NCI-H2107 treated with DMSO at 0.1 percent for 48 hours (cell line): ENCODE data around the gene SLC44A1.
A peak's percentile ranks its signal among the peaks of the same experiment; 100 is the strongest.

Source experiments
- DNase-seq: peaks from one replicate; lab custom pipeline; 2025; ENCODE audit not compliant: unreplicated experiment; lab: John Stamatoyannopoulos, UW

The SLC44A1 gene

DNA sequence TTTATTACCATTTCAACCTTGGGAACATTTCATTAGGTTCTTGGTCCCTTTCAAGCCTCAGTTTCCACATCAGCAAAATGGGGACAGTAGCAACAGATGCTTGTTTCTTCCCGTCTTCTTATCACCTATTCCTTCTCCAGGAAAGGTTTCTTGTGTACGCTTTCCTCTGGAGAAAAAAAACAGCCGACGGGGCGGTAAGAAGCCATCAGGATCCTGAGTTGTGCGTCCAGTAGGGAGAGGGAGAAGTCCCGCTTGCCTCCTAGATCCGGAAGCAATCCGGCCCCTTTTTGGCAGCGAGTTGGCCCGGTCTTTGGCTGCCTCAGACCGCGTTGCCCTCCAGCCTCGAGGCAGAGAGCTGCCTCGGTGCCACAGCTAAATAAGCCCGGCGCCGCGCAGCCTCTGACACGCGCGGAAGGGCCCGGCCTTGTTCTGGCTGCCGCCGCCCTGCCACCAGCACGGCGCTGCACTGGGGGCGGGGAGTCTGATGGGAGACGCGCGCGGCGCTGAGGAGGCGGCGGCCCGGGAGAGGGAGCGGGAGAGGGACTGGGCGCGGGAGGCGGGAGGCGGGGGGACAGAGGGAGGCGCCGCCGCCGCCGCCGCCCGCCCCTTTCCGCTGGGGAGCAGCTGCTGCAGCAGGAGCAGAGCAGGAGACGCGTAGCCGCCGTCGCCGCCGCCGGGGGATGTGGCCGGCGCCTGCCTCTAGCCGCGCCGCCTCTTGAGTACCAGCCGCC is at the start of gene SLC44A1:
TSS of gene SLC44A1 (plus strand) at position 649 of the 731 bp plus-strand sequence. CDS start 218 bp downstream, outside the sequence.
- DNase-seq = peak; percentile 77

DNA sequence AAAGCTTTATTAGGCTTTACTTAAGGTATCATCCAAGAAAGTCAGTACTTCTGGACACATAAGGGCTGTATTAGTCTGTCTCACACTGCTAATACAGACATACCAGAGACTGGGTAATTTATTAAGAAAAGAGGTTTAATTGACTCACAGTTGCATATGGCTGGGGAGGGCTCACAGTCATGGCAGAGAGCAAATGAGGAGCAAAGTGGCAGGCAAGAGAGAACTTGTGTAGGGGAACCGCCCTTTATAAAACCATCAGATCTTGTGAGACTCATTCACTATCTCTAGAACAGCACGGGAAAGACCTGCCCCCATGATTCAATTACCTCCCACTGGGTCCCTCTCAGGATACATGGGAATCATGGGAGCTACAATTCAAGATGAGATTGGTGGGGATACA is 49.2 kb upstream of the SLC44A1 start:
- DNase-seq = no peak

DNA sequence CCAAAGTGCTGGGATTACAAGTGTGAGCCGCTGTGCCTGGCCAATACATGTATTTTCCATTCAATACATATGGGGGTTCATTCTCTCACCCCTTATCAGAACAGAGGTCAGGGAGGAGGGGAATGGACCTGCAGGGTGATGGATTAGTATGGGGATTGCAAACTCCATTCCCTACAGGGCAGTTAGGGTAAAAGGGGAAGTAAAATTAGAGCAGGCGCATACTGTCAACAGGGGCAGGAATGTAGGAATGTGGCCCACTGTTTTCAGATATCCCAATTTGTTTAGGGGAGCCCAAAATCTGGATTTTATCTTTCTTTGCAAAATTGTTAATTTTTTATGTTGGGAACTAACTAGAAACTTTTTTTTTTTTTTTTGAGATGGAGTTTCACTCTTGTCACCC is 46.4 kb upstream of the SLC44A1 start:
- no peak for DNase-seq

DNA sequence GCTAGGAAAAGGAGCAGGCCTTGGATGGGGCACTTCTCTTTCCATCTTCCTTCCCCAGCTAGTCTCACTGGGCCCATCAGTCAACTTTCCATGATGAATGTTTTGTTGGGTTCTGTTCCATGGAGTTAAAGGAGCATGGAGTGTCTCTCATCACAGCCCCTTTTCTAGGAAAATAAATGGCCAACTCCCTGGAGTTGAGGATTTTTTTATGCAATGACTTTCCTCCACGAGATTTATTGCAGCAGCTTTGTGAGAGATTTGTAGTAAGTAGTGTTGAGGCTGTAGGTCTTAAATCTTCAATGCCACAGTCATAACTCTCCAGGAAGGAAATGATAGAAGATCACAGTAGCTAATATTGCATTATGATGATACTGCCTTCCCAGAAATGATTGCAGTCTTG is 45.6 kb upstream of the SLC44A1 start:
- DNase-seq = no peak

DNA sequence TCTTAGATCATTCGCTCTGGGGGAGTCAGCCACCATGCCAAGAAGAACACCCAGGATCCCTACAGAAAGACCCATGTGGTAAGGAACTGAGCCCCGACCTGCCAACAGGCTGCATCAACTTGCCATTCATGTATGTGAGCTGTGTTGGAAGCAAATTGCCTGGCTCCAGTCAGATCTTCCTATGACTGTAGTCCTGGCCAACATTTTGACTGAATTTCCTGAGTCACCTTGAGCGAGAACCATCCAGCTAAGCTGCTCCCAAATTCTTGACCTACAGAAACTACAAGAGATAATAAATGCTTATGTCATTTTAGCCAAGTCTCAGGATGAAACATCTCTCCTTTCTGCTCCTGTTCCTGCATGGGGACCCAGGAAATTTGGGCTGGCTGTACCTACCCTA is 40.0 kb upstream of the SLC44A1 start:
- DNase-seq = no peak

DNA sequence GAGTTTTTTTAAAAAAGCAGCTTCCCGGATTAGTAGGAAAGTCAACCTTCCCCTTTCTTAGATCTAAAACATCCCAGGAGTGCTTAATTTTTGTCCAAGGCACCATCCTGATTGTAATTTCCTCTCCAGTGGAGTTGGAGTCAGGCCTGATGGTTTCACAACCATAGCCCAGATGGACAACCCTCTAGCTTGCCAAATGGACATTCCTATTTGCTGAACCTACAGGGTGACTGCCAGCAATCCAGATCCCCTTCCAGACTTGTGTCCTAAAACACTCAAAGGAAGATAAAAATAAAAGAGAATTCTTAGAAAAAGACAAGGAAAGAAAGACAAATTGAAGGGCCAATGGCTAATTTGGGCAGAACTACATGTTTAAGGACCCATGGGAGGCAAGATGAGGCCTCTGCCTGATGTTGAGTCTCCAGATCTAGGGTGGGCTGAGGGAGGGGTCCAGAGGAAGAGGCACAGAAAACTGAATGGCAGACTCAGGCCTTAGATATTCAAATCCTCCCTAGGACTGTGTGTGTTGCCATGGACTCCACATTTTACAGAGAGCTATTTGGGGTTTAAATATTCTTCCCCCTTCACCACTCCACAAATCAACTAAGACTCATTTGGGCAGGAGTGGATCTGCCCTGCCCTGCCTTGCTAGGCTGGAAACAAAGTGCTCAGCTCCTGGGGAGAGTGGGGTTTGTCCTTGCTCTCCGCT is 38.5 kb upstream of the SLC44A1 start:
- DNase-seq = no peak

DNA sequence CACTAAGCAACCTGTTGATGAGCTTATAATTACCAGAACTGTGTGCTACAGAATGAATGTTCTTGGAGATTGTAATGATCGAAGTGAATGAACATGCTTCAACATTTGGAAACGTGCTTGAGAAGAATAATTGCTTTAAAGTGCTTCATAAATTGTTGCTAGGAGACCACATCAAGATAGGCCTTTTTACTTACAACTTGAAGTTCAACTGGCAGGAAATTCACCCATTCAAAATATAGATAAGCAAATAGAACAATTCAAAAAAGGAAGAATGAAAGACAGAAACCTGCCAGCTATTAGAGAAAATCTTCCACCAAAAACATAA is 38.0 kb upstream of the SLC44A1 start:
- peak; percentile 10 for DNase-seq

DNA sequence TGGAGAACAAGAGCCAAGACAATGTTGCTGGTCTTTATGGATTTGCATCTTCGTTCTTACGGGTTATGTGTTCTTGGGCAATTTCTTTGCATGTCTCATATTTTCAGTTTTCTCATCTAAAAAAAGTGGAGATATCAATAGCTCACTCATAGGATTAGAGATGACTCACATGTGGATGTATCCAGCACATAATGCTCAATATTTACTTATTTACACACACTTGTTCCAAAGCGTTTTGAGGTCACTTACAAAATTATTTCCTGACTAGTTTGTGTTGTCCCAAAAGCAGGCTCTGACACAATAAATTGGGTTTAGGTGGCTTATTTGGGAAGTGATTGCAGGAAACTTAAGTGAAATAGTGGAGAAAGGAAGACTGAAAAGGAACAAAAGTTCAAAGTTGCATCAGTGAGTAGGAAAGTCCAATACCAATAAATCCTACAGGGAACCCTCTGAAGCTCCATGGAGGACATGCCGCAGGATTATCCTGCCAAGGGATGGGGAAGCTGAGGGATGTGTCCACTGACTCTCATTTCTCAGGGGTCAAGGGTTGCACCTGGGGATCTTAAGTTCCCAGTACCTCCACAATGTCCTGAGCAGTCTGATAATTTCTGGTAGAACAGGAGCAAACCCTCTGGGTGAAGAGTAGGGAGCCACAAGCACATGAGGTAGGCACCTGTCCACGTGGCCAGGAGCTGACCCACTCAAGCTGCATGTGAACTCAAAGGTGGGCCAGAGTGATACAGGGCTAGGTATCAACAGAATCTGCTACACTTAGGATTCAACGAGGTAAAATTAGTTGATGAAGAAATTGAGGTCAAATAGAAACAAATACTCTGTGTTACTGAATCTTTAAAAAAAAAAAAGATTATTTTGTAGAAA is 37.4 kb upstream of the SLC44A1 start:
- DNase-seq = no peak

DNA sequence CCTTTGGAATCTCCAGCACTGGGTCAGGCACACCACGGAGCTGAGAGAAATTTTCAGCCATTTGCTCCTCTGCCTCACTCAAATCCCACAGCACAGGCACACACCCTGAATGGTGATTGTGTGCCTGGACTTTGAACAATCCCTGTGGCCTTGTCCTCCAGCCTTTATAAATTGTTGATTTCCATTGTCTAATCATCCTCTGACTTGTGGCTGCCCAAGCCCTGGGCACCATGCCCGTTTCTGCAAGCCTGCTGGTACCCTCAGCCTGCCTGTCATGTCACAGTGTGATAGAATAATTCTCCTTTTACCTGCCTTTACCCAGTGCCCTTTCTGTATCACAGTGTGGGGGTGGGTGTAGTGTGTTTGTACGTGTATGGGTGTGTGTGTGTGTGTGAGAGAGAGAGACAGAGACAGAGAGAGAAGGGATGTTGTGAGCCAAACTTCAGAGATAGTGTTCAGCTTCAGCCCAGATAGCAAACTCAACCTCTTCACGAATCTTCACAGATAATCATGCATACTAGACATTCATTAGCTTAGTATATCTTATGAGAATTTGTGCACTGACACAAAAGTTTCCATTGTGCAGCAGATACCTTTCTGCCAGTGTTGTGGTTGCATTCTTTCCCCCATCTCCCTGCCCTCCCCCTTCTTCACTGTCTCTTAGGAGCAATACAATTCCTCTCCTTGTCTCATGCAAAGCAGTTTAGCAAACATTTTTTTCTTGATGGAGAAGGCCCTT is 27.8 kb upstream of the SLC44A1 start:
- no peak for DNase-seq

DNA sequence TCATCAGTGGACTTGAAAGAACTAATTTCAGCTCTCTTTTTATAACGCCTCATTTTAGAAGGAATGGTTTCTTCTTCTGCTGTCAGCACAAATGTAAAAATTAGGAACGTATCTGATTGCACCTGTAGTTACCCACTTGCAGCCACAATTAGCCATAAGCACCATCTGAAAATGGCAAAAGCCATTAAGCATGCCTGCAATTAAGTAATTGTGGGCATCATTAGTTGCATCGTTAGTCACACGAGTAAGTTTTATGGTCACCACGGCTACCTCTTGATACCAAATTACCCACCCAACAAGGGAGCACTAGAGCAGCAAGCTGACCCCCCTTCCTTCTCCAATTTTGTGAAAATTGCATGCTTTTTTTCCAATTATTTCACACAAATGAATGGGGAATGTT is 25.8 kb upstream of the SLC44A1 start:
- DNase-seq = peak; percentile 7

DNA sequence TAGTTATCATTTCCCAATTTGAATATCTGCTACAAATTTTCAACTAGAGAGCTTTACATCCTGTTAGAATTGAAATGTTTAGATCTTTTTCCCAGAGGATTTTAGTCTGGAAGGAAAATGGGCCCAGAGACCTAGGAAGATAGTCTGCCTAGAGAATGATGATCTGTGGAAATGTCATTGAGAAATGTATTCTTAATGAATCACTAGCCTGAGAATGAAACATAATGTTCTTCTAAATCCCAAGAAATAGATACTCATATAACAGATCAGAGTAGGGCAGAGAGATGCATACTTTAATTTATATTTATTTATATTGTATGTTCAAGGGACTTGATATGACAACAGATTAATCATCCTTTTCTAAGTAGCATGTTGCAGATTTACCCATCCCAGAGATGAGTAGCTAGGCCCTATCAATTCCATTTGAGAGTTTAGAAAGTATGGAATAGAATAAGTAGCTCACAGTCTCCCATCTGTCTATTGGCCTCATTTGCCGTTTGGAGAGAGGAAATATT is 25.1 kb upstream of the SLC44A1 start:
- no peak for DNase-seq

DNA sequence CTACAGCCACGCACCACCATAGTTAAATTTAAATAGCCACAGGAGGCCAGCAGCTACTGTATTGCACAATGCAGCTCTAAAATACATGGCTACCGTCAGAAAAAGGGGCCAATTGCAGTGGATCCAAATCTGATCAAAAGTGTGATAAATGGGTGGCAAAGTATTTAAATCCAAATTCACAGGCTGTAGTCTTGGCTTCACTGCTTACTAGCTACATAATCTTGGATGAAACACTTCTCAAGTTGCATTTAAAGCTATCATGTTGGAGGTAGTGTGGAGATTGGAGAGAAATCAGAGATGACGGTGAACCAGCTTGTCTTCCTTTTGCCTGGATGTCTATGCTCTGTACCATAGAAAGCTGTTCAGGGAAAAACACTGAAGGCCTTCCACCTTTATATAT is 24.0 kb upstream of the SLC44A1 start:
- DNase-seq = no peak

DNA sequence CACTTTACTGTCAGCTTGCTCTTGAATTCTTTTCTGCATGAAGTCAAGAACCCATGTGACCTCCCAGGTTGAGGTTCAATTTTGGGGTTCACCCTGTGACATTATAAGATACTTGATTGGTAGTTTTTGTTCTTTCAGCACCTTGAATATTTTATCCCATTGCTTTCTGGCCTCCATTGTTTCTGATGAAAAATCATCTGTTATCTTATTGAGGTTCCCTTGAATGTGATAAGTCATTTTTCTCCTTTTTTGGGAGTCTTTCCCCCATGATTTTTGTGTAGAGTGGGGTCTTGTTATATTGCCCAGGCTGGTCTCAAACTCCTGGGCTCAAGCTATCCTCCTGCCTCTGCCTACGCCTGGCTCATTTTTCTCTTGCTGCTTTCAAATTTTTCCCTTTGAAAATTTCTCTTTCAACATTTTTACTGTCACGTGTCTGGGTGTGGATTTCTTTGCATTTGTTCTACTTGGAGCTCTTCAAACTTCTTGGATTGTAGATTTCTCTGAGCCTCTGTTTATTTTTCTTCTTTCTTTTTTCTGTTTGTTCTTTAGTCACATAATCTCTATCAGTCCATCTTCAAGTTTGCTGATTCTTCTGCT is 20.8 kb upstream of the SLC44A1 start:
- DNase-seq = no peak

DNA sequence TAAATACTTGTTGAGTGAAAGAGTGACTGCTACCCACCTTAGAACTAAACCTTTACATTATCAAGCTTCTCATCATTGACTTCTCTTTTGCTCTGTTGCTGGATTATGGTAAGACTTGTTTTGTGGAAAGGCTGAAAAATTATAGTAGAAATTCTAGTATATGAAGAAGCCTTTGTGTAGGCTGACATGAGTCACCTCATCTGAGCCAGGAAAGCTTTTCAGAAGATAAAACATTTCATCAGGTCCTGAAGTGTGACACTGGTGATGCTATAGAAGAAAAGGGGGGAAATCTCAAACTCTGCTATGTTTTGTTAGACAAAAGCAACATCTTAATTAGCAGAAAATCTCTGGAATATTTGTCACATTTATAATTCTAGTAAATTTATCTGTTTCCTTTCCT is 18.4 kb upstream of the SLC44A1 start:
- DNase-seq = no peak

DNA sequence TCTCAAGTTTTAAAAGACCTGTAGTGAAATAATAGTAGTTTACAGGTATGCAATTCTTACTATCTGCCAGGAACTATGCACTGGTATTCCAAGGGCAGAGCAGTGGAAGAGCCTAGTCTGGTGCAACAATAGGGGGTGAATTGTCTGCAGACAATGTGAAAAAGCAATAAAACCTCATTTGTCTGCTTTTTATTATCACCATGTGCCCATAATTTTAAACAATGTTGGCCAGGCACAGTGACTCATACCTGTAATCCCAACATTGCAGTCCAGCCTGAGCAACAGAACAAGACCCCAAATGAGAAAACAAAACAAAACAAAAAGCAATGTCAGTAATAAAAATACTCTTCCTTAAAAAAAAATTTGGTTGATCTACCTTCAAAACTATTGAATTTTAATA is 12.2 kb upstream of the SLC44A1 start:
- no peak for DNase-seq

DNA sequence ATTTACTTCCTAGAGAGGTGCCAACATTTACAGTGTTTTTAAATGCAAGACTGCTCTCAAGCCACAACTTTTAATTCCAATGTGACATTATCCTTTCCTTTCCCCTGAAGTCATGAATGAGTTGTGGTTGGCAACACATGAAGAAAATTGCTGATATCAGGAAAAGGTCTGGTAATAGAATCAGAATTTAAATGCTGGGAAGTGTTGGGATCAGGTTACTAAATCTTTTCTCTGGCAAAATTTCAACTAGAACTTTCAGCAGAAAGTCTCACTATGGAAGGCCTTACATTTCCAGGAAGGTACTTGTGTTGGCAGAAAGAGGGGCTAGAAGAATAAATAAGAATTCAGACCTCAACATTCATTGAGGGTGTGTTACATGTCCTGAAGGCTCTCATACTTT is 10.6 kb upstream of the SLC44A1 start:
- no peak for DNase-seq

DNA sequence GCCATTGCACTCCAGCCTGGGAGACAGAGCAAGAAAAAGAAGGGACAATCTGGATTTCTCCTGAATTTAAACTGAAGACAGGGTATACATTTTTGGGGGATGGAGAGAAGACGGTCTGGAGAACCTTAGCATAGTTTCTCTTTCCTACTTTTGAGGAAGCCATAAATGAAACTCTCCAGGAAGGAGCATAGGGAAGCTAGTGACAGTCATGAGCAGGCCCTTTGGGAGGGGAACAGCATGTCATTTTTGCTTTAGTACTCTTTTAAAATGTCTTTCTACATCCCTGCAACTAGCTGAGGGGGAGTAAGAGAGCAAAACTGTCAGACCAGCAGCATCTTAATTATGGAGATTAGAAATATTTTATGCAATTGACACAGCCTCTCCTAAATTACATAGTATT is 8.2 kb upstream of the SLC44A1 start:
- DNase-seq = no peak

DNA sequence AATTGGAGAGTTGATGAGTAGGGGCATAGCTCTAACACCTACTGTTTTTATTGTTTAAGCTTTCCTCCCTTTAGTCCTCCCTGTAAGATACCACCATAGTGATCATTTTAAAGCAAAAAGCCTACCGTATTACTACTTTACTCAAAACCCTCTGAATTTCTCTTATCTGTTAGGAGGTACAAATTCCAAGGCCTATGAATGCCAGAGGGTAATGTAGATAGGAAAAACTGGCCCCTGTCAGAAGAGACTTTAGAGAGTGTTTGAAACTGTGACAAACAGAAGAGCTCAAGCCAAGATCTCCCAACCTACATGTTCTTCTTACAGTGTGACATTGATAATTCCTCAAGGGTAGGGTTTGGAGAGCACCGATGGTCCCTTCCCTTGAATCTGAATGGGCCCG is 7.2 kb upstream of the SLC44A1 start:
- no peak for DNase-seq

DNA sequence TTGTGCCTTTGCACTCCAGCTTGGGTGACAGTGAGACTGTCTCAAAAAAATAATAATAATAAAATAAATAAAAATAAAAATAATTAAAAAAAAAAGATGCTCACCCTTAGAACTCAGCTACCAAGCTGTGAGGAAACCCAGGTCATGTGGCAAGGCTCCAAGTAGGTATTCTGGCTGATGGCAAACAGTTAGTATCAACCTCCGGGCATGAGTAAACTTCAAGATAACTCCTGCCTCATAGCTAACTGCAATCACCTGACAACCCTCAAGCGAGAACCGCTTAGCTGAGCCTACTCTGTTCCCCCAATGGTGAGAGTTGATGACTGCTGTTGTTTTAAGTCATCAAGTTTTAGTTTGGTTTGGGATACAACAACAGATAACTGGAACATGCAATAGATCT is 6.1 kb upstream of the SLC44A1 start:
- DNase-seq = no peak

DNA sequence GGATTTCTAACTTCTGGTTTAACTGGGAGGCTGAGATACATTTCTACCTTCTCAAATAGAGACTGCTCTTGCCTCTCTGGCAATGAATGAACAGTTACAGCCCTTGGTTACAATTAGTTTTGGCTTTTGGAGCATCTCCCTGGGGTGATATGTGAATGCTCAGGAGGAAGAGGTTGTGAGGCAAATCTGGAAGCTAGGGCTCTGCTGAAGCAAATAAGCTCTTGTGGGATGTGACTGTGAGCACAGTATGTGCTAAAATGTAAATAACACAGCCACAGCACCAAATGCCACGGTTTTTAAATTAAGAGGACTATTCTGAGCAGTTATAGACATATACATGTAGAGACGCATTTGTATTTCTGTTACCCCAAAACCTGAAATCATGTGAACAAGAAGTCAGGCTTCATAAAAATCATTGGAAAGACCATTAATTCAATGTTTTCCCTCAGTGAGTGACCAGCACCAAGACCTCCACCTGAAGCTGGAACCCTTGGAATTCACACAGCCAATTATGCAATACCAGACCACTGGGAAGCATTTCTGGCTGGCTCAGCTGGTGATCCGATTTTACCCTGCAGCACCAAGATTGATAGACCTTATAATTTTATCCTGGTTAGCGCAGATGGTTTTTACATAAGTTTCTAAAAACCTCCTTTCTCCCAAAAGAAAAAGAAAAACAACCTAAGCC is 3.0 kb upstream of the SLC44A1 start:
- DNase-seq = no peak
